GM23248 (cell line): ENCODE measurements around the gene NPFFR1. TPM values are rescaled to one million over a fixed set of nuclear protein-coding genes. Genes with fewer than 3 reads are reported as not detected.

ENCODE experiments used
- DNase-seq: peaks from one replicate; pipeline ENCODE4 v3.0.0-alpha.2; 2015
- H2AFZ ChIP-seq: fragments of 200-600 bp; sonication (generic); 2 replicates; pipeline ENCODE4 v1.6.1; 2016; ENCODE audit warnings: antibody characterized with exemption
- H3F3A ChIP-seq: fragments of 200-600 bp; sonication (generic); 2 replicates; pipeline ENCODE4 v1.6.1; 2016; ENCODE audit warnings: mild to moderate bottlenecking, antibody characterized with exemption, mixed run types; ENCODE audit not compliant: insufficient read depth
- H3K27ac ChIP-seq: fragments of 200-600 bp; sonication (generic); 2 replicates; pipeline ENCODE4 v1.5.1; 2016; ENCODE audit warnings: mild to moderate bottlenecking
- H3K27me3 ChIP-seq: fragments of 200-600 bp; sonication (generic); replicated peaks from 2 replicates; pipeline ENCODE4 v1.6.1; 2016; ENCODE audit warnings: mild to moderate bottlenecking; ENCODE audit not compliant: insufficient read depth
- H3K36me3 ChIP-seq: fragments of 200-600 bp; sonication (generic); 2 replicates; pipeline ENCODE4 v1.6.1; 2016; ENCODE audit warnings: low read depth, mild to moderate bottlenecking
- H3K4me1 ChIP-seq: fragments of 200-600 bp; sonication (generic); 2 replicates; pipeline ENCODE4 v1.6.1; 2016; ENCODE audit warnings: mild to moderate bottlenecking; ENCODE audit not compliant: insufficient read depth
- H3K4me2 ChIP-seq: fragments of 200-600 bp; sonication (generic); one replicate; pipeline ENCODE4 v1.6.1; 2016; ENCODE audit warnings: mild to moderate bottlenecking; ENCODE audit not compliant: unreplicated experiment
- H3K4me3 ChIP-seq: fragments of 200-600 bp; sonication (generic); 2 replicates; pipeline ENCODE4 v1.5.1; 2016; ENCODE audit warnings: mild to moderate bottlenecking
- H3K79me2 ChIP-seq: fragments of 200-600 bp; sonication (generic); 2 replicates; pipeline ENCODE4 v1.6.1; 2016; ENCODE audit warnings: mild to moderate bottlenecking; ENCODE audit not compliant: insufficient read depth
- H3K9ac ChIP-seq: fragments of 200-600 bp; sonication (generic); 2 replicates; pipeline ENCODE4 v1.6.1; 2016; ENCODE audit warnings: mild to moderate bottlenecking
- H3K9me2 ChIP-seq: fragments of 200-600 bp; sonication (generic); 2 replicates; pipeline ENCODE4 v1.6.1; 2016; ENCODE audit warnings: mixed run types, mild to moderate bottlenecking, moderate library complexity; ENCODE audit not compliant: insufficient read depth
- H3K9me3 ChIP-seq: fragments of 200-600 bp; sonication (generic); one replicate; pipeline ENCODE4 v1.6.1; 2017; ENCODE audit warnings: low read depth
- H4K20me1 ChIP-seq: fragments of 200-600 bp; sonication (generic); 2 replicates; pipeline ENCODE4 v1.6.0; 2016; ENCODE audit not compliant: insufficient read depth
- EZH2 ChIP-seq: fragments of 200-600 bp; sonication (generic); IDR thresholded peaks from 2 replicates; pipeline ENCODE4 v1.6.1; 2018; ENCODE audit warnings: antibody characterized with exemption, mild to moderate bottlenecking; ENCODE audit not compliant: insufficient read depth, poor library complexity, severe bottlenecking
- EZH2phosphoT487 ChIP-seq: fragments of 200-600 bp; sonication (generic); IDR thresholded peaks from 2 replicates; pipeline ENCODE4 v1.6.1; 2018; ENCODE audit warnings: antibody characterized with exemption, moderate library complexity, mild to moderate bottlenecking, low read depth; ENCODE audit not compliant: insufficient read depth
- WGBS, 2 experiments: methylation state at CpG; one replicate each; pipeline ENCODE4 v1.1.6; 2015 to 2017; ENCODE audit warnings: low lambda C conversion rate in 2 of 2, low coverage in 1 of 2; ENCODE audit errors: missing lambda C conversion rate in 2 of 2; 5-methylcytosine and 5-hydroxymethylcytosine counted together
- in situ Hi-C: fragments of 300-500 bp; cut with MboI; formaldehyde crosslinking; loops from 2 replicates; pipeline ENCODE4 v1.15.0; 2020
- polyA plus RNA-seq: library from polyadenylated mRNA; unstranded; fragments of >200 nt; fragmentation: Nextera tagmentation; extraction: Ambion mirVana; gene quantifications from 2 replicates; pipeline ENCODE4 v1.2.1, GENCODE V29; 2016
- total RNA-seq: library from RNA; depleted of rRNA; stranded (reverse); fragments of >200 nt; shearing (Covaris generic); gene quantifications from 2 replicates; pipeline ENCODE4 v1.2.3, GENCODE V29; 2014

NPFFR1 gene
- total and polyA plus RNA-seq, 2 experiments from 2014 or later = not detected

GRCh38 chr10:70277396-70278030, 6.3 kb downstream of the NPFFR1 start:
- H3K36me3 ChIP-seq = no peaks in the 10 kb centered on the region

GRCh38 chr10:70274643-70275042, 9.2 kb downstream of the NPFFR1 start:
- in situ Hi-C loops = no loop called here

More at GRCh38 chr10:70277396-70278030, 6.3 kb downstream of the NPFFR1 start:
- H3K4me1 ChIP-seq = no peaks in the 10 kb centered on the region
- H3K79me2 ChIP-seq = no peaks in the 10 kb centered on the region
- no peaks in the 10 kb centered on the region for H4K20me1 ChIP-seq
- H3K4me3 ChIP-seq = no peak overlapping the region
- H3F3A ChIP-seq = no peaks in the 10 kb centered on the region; the same call in 1 of the 2 replicates
- no peaks in the 10 kb centered on the region for H3K9me2 ChIP-seq
- in situ Hi-C loops = no loop called here
- no peak overlapping the region for H3K4me2 ChIP-seq
- no peak for TF ChIP-seq EZH2
- no peak overlapping the region for H3K27ac ChIP-seq
- H3K9ac ChIP-seq = no peak overlapping the region
- no peak for DNase-seq
- 90 to 94% methylated on average over 3 of the region's 3 CpGs for WGBS, 2 experiments
- H3K9me3 ChIP-seq = no peaks in the 10 kb centered on the region
- H3K27me3 ChIP-seq = peaks cover 11% of the 10 kb centered on the region
- no peak overlapping the region for H2AFZ ChIP-seq

GRCh38 chr10:70272925-70273316, 10.9 kb downstream of the NPFFR1 start:
- Histone ChIP-seq H3K79me2 (no peaks in the 10 kb centered on the region), H3K27ac (no peak overlapping the region), H3K27me3 (no peaks in the 10 kb centered on the region), H4K20me1 (no peaks in the 10 kb centered on the region), H3F3A (no peaks in the 10 kb centered on the region; the same call in 1 of the 2 replicates), H3K9ac (no peak overlapping the region), H3K4me1 (peaks cover 5% of the 10 kb centered on the region), H3K4me3 (no peak overlapping the region), H3K9me2 (no peaks in the 10 kb centered on the region), H2AFZ (no peak overlapping the region), H3K4me2 (no peak overlapping the region), H3K9me3 (no peaks in the 10 kb centered on the region), H3K36me3 (no peaks in the 10 kb centered on the region)
- TF ChIP-seq EZH2phosphoT487 (no peak), EZH2 (no peak)
- in situ Hi-C loops = no loop called here
- DNase-seq = peak; percentile 57
- WGBS, 2 experiments = 19 to 29% methylated on average over 4 of the region's 4 CpGs

More at GRCh38 chr10:70274643-70275042, 9.2 kb downstream of the NPFFR1 start:
- H3K4me3 ChIP-seq = no peak overlapping the region
- WGBS, 2 experiments = 25 to 30% methylated on average over 2 of the region's 2 CpGs
- no peaks in the 10 kb centered on the region; the same call in 1 of the 2 replicates for H3F3A ChIP-seq
- no peaks in the 10 kb centered on the region for H3K36me3 ChIP-seq
- H3K9me2 ChIP-seq = no peaks in the 10 kb centered on the region
- no peak overlapping the region for H3K9ac ChIP-seq
- no peak overlapping the region for H3K4me2 ChIP-seq
- peak; percentile 77 for DNase-seq
- H2AFZ ChIP-seq = no peak overlapping the region
- H3K9me3 ChIP-seq = no peaks in the 10 kb centered on the region
- H3K4me1 ChIP-seq = no peaks in the 10 kb centered on the region
- no peaks in the 10 kb centered on the region for H3K27me3 ChIP-seq
- no peaks in the 10 kb centered on the region for H4K20me1 ChIP-seq
- no peak for TF ChIP-seq EZH2
- TF ChIP-seq EZH2phosphoT487 = no peak
- H3K79me2 ChIP-seq = no peaks in the 10 kb centered on the region
- no peak overlapping the region for H3K27ac ChIP-seq

- H3K36me3 ChIP-seq = no peaks in the 10 kb centered on the region
- in situ Hi-C loops = no loop called here
- no peak overlapping the region for H3K4me3 ChIP-seq
- DNase-seq = peak; percentile 40
- H3K27ac ChIP-seq = no peak overlapping the region
- no peaks in the 10 kb centered on the region for H3K9me3 ChIP-seq
- no peaks in the 10 kb centered on the region for H3K9me2 ChIP-seq
- H3K4me1 ChIP-seq = peaks cover 10% of the 10 kb centered on the region
- peak overlapping the region; percentile 7; the same call in 1 of the 2 replicates for H2AFZ ChIP-seq
- H3K27me3 ChIP-seq = no peaks in the 10 kb centered on the region
- H3F3A ChIP-seq = peaks cover under 1% of the 10 kb centered on the region
- no peak overlapping the region for H3K9ac ChIP-seq
- H4K20me1 ChIP-seq = no peaks in the 10 kb centered on the region
- no peaks in the 10 kb centered on the region for H3K79me2 ChIP-seq
- no peak for TF ChIP-seq EZH2phosphoT487
- TF ChIP-seq EZH2 = no peak
- no peak overlapping the region for H3K4me2 ChIP-seq
- 53 to 54% methylated on average over 17 of the region's 17 CpGs for WGBS, 2 experiments
Measured at GRCh38 chr10:70271996-70272924, 11.5 kb downstream of the NPFFR1 start.
